IMR-90 (cell line): ENCODE data around the gene TBXAS1. TPM values are rescaled to one million over a fixed set of nuclear protein-coding genes. Genes with fewer than 3 reads are reported as not detected.

ENCODE experiments used
- ATAC-seq: fragments of 200-7000 bp; cut with Tn5 transposase; 2 replicates; pipeline ENCODE4 v1.9.1; 2020; ENCODE audit warnings: low read depth, mild to moderate bottlenecking, moderate library complexity
- BruUV-seq: library from RNA; stranded (reverse); fragments of 400-500 nt; replicated peaks from 2 replicates; lab custom pipeline; 2021; lab: Mats Ljungman, UMichigan
- CTCF ChIA-PET: fragments of 300-600 bp; formaldehyde crosslinking; extraction: SDS; loops from one replicate; lab custom pipeline; 2021; ENCODE audit warnings: antibody characterized with exemption; lab: Yijun Ruan, JAX
- POLR2A ChIA-PET: fragments of 300-600 bp; sonication (Branson Sonifier 250); formaldehyde crosslinking; loops from one replicate; lab custom pipeline; 2022; ENCODE audit warnings: antibody characterized with exemption; ENCODE audit not compliant: unreplicated experiment; lab: Charles Lee
- DNase-seq: peaks from one replicate; pipeline ENCODE4 v3.0.0; 2013
- H2AFZ ChIP-seq: replicated peaks from 2 replicates; pipeline ENCODE3; 2013; ENCODE audit warnings: low read length, mild to moderate bottlenecking; ENCODE audit not compliant: poor library complexity
- H2AK5ac ChIP-seq: 2 replicates; pipeline ENCODE4 v1.6.1; 2013; ENCODE audit warnings: low read depth, low read length, inconsistent platforms
- H2AK9ac ChIP-seq: replicated peaks from 2 replicates; pipeline ENCODE3; 2013; ENCODE audit warnings: mild to moderate bottlenecking, low read depth, low read length, moderate library complexity; ENCODE audit not compliant: poor library complexity
- H2BK120ac ChIP-seq: 2 replicates; pipeline ENCODE4 v1.6.1; 2013; ENCODE audit warnings: low read depth, low read length, inconsistent platforms
- H2BK15ac ChIP-seq: 3 replicates; pipeline ENCODE4 v1.6.1; 2013; ENCODE audit warnings: low read depth, low read length, inconsistent platforms
- H2BK20ac ChIP-seq: 2 replicates; pipeline ENCODE4 v1.6.1; 2013; ENCODE audit warnings: low read depth, mild to moderate bottlenecking, inconsistent platforms, low read length, moderate library complexity
- H2BK5ac ChIP-seq: 2 replicates; pipeline ENCODE4 v1.6.1; 2013; ENCODE audit warnings: mild to moderate bottlenecking, low read depth, low read length, inconsistent platforms; ENCODE audit not compliant: poor library complexity, severe bottlenecking
- H3K14ac ChIP-seq: replicated peaks from 2 replicates; pipeline ENCODE4 v1.6.1; 2013; ENCODE audit warnings: low read depth, low read length, inconsistent platforms
- H3K18ac ChIP-seq: 2 replicates; pipeline ENCODE4 v1.6.1; 2013; ENCODE audit warnings: low read depth, low read length, control low read depth
- H3K23ac ChIP-seq: 2 replicates; pipeline ENCODE4 v1.6.1; 2013; ENCODE audit warnings: low read depth, low read length, inconsistent platforms
- H3K27ac ChIP-seq: 2 replicates; pipeline ENCODE4 v1.5.1; 2013; ENCODE audit warnings: mild to moderate bottlenecking, control low read depth, low read length; ENCODE audit not compliant: insufficient read depth
- H3K27me3 ChIP-seq: 2 replicates; pipeline ENCODE4 v1.6.1; 2013; ENCODE audit warnings: low read length; ENCODE audit not compliant: control insufficient read depth, insufficient read depth
- H3K36me3 ChIP-seq: 2 replicates; pipeline ENCODE4 v1.6.1; 2013; ENCODE audit warnings: low read length, mixed read lengths; ENCODE audit not compliant: control insufficient read depth, insufficient read depth
- H3K4ac ChIP-seq: 2 replicates; pipeline ENCODE4 v1.6.1; 2013; ENCODE audit warnings: low read depth, low read length, inconsistent platforms
- H3K4me1 ChIP-seq: 2 replicates; pipeline ENCODE4 v1.6.1; 2013; ENCODE audit warnings: low read length, mixed read lengths; ENCODE audit not compliant: control insufficient read depth, insufficient read depth
- H3K4me2 ChIP-seq: 2 replicates; pipeline ENCODE4 v1.6.1; 2013; ENCODE audit warnings: low read depth, mild to moderate bottlenecking, control low read depth, low read length, moderate library complexity
- H3K4me3 ChIP-seq: 2 replicates; pipeline ENCODE4 v1.5.1; 2013; ENCODE audit warnings: low read depth, mild to moderate bottlenecking, control low read depth, low read length, moderate library complexity; ENCODE audit not compliant: insufficient read depth
- H3K56ac ChIP-seq: 2 replicates; pipeline ENCODE4 v1.6.1; 2013; ENCODE audit warnings: low read length, inconsistent platforms; ENCODE audit not compliant: insufficient read depth; ENCODE audit errors: extremely low read depth
- H3K79me1 ChIP-seq, 2 experiments: 2 replicates each; pipeline ENCODE4 v1.6.1; 2013; ENCODE audit warnings: low read length in 2 of 2, inconsistent platforms in 1 of 2, low read depth in 1 of 2
- H3K9ac ChIP-seq: 2 replicates; pipeline ENCODE4 v1.6.1; 2013; ENCODE audit warnings: low read depth, low read length, control low read depth
- H3K9me1 ChIP-seq: 2 replicates; pipeline ENCODE4 v1.6.1; 2013; ENCODE audit warnings: low read length, inconsistent platforms; ENCODE audit not compliant: insufficient read depth
- H3K9me3 ChIP-seq: 2 replicates; pipeline ENCODE4 v1.6.1; 2013; ENCODE audit warnings: low read length; ENCODE audit not compliant: control insufficient read depth, insufficient read depth
- H4K20me1 ChIP-seq: 2 replicates; pipeline ENCODE4 v1.6.1; 2013; ENCODE audit warnings: low read length, inconsistent platforms; ENCODE audit not compliant: insufficient read depth
- H4K5ac ChIP-seq: 2 replicates; pipeline ENCODE4 v1.6.1; 2013; ENCODE audit warnings: mild to moderate bottlenecking, low read depth, low read length, control low read depth
- H4K8ac ChIP-seq, 2 experiments: 2 replicates each; pipeline ENCODE4 v1.6.1; 2013; ENCODE audit warnings: low read depth in 2 of 2, low read length in 2 of 2, control low read depth in 1 of 2, inconsistent platforms in 1 of 2
- H4K91ac ChIP-seq: 2 replicates; pipeline ENCODE4 v1.6.1; 2013; ENCODE audit warnings: low read depth, low read length, inconsistent platforms; ENCODE audit not compliant: insufficient read depth
- BHLHE40 ChIP-seq: fragments of 150-350 bp; IDR thresholded peaks from 2 replicates; pipeline ENCODE4 v1.6.1; 2016; ENCODE audit warnings: mild to moderate bottlenecking, low read depth, low read length
- CEBPB ChIP-seq: IDR thresholded peaks from 2 replicates; pipeline ENCODE4 v1.6.1; 2012; ENCODE audit warnings: low read depth, low read length, improper control_type of control experiment
- CHD1 ChIP-seq: IDR thresholded peaks from 2 replicates; pipeline ENCODE4 v1.6.1; 2012; ENCODE audit warnings: low read depth, low read length, improper control_type of control experiment
- CTCF ChIP-seq: conservative IDR thresholded peaks from 2 replicates; pipeline ENCODE4 v1.5.1; 2012; ENCODE audit warnings: mild to moderate bottlenecking, low read depth, low read length, improper control_type of control experiment
- FOS ChIP-seq: fragments of 150-350 bp; IDR thresholded peaks from 2 replicates; pipeline ENCODE4 v1.6.1; 2016; ENCODE audit warnings: low read depth, low read length
- MAFK ChIP-seq: IDR thresholded peaks from 2 replicates; pipeline ENCODE4 v1.6.1; 2012; ENCODE audit warnings: low read depth, low read length, improper control_type of control experiment
- MAZ ChIP-seq: IDR thresholded peaks from 2 replicates; pipeline ENCODE4 v1.6.1; 2012; ENCODE audit warnings: low read depth, mild to moderate bottlenecking, low read length, improper control_type of control experiment, moderate library complexity, borderline replicate concordance
- MXI1 ChIP-seq: IDR thresholded peaks from 2 replicates; pipeline ENCODE4 v1.6.1; 2012; ENCODE audit warnings: low read depth, mild to moderate bottlenecking, low read length, moderate library complexity, borderline replicate concordance
- NFE2L2 ChIP-seq: fragments of 150-350 bp; IDR thresholded peaks from 2 replicates; pipeline ENCODE4 v1.6.1; 2016; ENCODE audit warnings: low read depth, mild to moderate bottlenecking, low read length
- POLR2A ChIP-seq: IDR thresholded peaks from 2 replicates; pipeline ENCODE4 v1.6.1; 2012; ENCODE audit warnings: mild to moderate bottlenecking, low read depth, low read length
- RAD21 ChIP-seq: IDR thresholded peaks from 2 replicates; pipeline ENCODE4 v1.6.1; 2012; ENCODE audit warnings: low read length, improper control_type of control experiment
- RCOR1 ChIP-seq: IDR thresholded peaks from 2 replicates; pipeline ENCODE4 v1.6.1; 2012; ENCODE audit warnings: mild to moderate bottlenecking, low read length, improper control_type of control experiment; ENCODE audit not compliant: insufficient replicate concordance
- RFX5 ChIP-seq: IDR thresholded peaks from 2 replicates; pipeline ENCODE4 v1.8.0; 2012; ENCODE audit warnings: low read depth, mild to moderate bottlenecking, low read length, moderate library complexity
- SMC3 ChIP-seq: fragments of 150-350 bp; IDR thresholded peaks from 2 replicates; pipeline ENCODE4 v1.6.1; 2016; ENCODE audit warnings: low read depth, mild to moderate bottlenecking, antibody characterized with exemption, low read length, moderate library complexity
- USF2 ChIP-seq: fragments of 150-350 bp; IDR thresholded peaks from 2 replicates; pipeline ENCODE4 v1.6.1; 2017; ENCODE audit warnings: mild to moderate bottlenecking, antibody characterized with exemption, low read length, low read depth
- WGBS, 2 experiments: methylation state at CpG; one replicate each; pipeline versions ENCODE4 v1.1.5 to v1.1.7; 2013; ENCODE audit warnings: missing lambda C conversion rate in 2 of 2; ENCODE audit not compliant: insufficient read length in 1 of 2; ENCODE audit errors: extremely low coverage in 2 of 2; 5-methylcytosine and 5-hydroxymethylcytosine counted together
- dilution Hi-C: fragments of 300-500 bp; cut with HindIII; formaldehyde crosslinking; loops from one replicate; pipeline ENCODE4 v1.14.3; 2018; ENCODE audit warnings: low sequenced_read_pairs; ENCODE audit not compliant: unreplicated experiment
- in situ Hi-C: fragments of 300-500 bp; cut with MboI; formaldehyde crosslinking; loops from 3 replicates; pipeline ENCODE4 v1.14.3; 2019; ENCODE audit warnings: low sequenced_read_pairs, inconsistent platforms, mixed read lengths
- intact Hi-C: fragments of 100-400 bp; cut with micrococcal nuclease; formaldehyde crosslinking; loops from 2 replicates; pipeline ENCODE4 v1.10.0; 2022
- polyA plus RNA-seq, 3 experiments: library from polyadenylated mRNA; depleted of rRNA; stranded (reverse); fragments of >200 nt; gene quantifications; 2 replicates each; pipeline ENCODE4 v1.2.3, GENCODE V29; 2012; ENCODE audit warnings: low replicate concordance in 1 of 3
- total RNA-seq: library from RNA; depleted of rRNA; stranded (reverse); fragments of >200 nt; gene quantifications from 2 replicates; pipeline ENCODE4 v1.2.3, GENCODE V29; 2012
- TF ChIP-seq, protein P1 (sequence below): fragments of 150-350 bp; IDR thresholded peaks from 2 replicates; pipeline ENCODE4 v1.6.1; 2016; ENCODE audit warnings: low read depth, mild to moderate bottlenecking, low read length, moderate library complexity, borderline replicate concordance

TBXAS1 gene
- total and polyA plus RNA-seq, 2 of the 4 experiments (the other 2 are of a cell fraction): 5.9 to 10.8 TPM

DNA sequence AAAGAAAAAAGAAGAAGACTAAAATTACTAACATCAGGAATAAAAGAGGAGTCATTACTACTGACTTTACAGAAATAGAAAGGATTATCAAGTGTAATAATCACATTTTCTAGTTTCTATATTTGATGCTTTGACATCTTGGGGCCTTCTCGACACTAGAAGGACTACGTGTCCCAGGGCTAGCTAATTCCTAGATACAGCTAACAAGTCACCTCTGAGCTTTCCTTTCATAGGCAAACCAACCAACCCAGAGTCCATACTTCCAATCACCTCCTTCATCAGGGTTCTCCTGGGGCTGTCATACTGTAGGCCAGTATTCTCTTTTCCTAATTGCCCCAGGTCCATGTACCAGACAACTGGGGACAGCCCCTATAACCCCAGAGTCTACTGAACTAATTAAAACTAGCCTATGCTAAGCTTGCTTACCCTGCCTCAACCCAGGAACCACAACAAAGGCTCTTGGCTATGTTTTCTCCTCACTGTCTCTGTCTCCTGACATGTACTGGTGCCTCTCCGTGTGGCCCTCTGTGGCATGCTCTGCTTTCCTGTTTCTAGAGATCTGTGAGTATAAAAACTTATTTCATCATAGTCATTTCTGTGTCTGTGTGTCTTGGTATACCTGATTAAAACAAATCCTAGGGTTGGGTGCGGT lies 240.4 kb downstream of the TBXAS1 start:
- H3K4ac ChIP-seq: no peak overlapping the region
- no peak overlapping the region for H2BK5ac ChIP-seq
- H2BK120ac ChIP-seq: no peak overlapping the region
- H4K5ac ChIP-seq: no peak overlapping the region
- dilution Hi-C loops (no loop called here), in situ Hi-C loops (no loop called here), intact Hi-C loops (no loop called here)
- ATAC-seq (no peak), DNase-seq (no peak)
- no peak overlapping the region for H2AFZ ChIP-seq
- H3K9me3 ChIP-seq: peaks cover 7% of the 10 kb centered on the region
- ChIA-PET POLR2A (no interaction called here), CTCF (no interaction called here)
- H3K79me1 ChIP-seq: no peaks in the 10 kb centered on the region
- H3K9ac ChIP-seq: no peak overlapping the region
- H3K27ac ChIP-seq: no peak overlapping the region
- 67% methylated on average over 1 of the region's 4 CpGs; no CpG with 5 or more reads in 1 of the 2 experiments for WGBS, 2 experiments
- H3K4me2 ChIP-seq: no peak overlapping the region
- H2AK5ac ChIP-seq: no peak overlapping the region
- no peak overlapping the region for H2AK9ac ChIP-seq
- TF ChIP-seq MAFK (no peak), CEBPB (no peak), CTCF (no peak), NFE2L2 (no peak), USF2 (no peak), MXI1 (no peak), CHD1 (no peak), RAD21 (no peak), MAZ (no peak), POLR2A (no peak), RFX5 (no peak), BHLHE40 (no peak), RCOR1 (no peak), FOS (no peak), SMC3 (no peak)
- TF ChIP-seq, protein P1, sequence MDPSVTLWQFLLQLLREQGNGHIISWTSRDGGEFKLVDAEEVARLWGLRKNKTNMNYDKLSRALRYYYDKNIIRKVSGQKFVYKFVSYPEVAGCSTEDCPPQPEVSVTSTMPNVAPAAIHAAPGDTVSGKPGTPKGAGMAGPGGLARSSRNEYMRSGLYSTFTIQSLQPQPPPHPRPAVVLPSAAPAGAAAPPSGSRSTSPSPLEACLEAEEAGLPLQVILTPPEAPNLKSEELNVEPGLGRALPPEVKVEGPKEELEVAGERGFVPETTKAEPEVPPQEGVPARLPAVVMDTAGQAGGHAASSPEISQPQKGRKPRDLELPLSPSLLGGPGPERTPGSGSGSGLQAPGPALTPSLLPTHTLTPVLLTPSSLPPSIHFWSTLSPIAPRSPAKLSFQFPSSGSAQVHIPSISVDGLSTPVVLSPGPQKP: no peak
- H2BK15ac ChIP-seq: no peak overlapping the region
- no peak overlapping the region for H4K8ac ChIP-seq
- H4K91ac ChIP-seq: no peak overlapping the region
- H3K4me1 ChIP-seq: no peaks in the 10 kb centered on the region
- no TSS peak for BruUV-seq
- no peak overlapping the region for H3K23ac ChIP-seq
- no peaks in the 10 kb centered on the region for H4K20me1 ChIP-seq
- no peak overlapping the region for H2BK20ac ChIP-seq
- H3K9me1 ChIP-seq: no peaks in the 10 kb centered on the region
- no peaks in the 10 kb centered on the region for H3K36me3 ChIP-seq
- peaks cover 8% of the 10 kb centered on the region for H3K27me3 ChIP-seq
- no peak overlapping the region for H3K56ac ChIP-seq
- H3K4me3 ChIP-seq: no peak overlapping the region
- H3K14ac ChIP-seq: no peak overlapping the region
- no peak overlapping the region for H3K18ac ChIP-seq
